Measurements from ENCODE around the gene SNAPC4.

The SNAPC4 gene, protein sequence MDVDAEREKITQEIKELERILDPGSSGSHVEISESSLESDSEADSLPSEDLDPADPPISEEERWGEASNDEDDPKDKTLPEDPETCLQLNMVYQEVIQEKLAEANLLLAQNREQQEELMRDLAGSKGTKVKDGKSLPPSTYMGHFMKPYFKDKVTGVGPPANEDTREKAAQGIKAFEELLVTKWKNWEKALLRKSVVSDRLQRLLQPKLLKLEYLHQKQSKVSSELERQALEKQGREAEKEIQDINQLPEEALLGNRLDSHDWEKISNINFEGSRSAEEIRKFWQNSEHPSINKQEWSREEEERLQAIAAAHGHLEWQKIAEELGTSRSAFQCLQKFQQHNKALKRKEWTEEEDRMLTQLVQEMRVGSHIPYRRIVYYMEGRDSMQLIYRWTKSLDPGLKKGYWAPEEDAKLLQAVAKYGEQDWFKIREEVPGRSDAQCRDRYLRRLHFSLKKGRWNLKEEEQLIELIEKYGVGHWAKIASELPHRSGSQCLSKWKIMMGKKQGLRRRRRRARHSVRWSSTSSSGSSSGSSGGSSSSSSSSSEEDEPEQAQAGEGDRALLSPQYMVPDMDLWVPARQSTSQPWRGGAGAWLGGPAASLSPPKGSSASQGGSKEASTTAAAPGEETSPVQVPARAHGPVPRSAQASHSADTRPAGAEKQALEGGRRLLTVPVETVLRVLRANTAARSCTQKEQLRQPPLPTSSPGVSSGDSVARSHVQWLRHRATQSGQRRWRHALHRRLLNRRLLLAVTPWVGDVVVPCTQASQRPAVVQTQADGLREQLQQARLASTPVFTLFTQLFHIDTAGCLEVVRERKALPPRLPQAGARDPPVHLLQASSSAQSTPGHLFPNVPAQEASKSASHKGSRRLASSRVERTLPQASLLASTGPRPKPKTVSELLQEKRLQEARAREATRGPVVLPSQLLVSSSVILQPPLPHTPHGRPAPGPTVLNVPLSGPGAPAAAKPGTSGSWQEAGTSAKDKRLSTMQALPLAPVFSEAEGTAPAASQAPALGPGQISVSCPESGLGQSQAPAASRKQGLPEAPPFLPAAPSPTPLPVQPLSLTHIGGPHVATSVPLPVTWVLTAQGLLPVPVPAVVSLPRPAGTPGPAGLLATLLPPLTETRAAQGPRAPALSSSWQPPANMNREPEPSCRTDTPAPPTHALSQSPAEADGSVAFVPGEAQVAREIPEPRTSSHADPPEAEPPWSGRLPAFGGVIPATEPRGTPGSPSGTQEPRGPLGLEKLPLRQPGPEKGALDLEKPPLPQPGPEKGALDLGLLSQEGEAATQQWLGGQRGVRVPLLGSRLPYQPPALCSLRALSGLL (N-terminal part only)
- total RNA-seq = 25.2 to 96.1 (median 49.1) reads per million in 9 experiments

DNA sequence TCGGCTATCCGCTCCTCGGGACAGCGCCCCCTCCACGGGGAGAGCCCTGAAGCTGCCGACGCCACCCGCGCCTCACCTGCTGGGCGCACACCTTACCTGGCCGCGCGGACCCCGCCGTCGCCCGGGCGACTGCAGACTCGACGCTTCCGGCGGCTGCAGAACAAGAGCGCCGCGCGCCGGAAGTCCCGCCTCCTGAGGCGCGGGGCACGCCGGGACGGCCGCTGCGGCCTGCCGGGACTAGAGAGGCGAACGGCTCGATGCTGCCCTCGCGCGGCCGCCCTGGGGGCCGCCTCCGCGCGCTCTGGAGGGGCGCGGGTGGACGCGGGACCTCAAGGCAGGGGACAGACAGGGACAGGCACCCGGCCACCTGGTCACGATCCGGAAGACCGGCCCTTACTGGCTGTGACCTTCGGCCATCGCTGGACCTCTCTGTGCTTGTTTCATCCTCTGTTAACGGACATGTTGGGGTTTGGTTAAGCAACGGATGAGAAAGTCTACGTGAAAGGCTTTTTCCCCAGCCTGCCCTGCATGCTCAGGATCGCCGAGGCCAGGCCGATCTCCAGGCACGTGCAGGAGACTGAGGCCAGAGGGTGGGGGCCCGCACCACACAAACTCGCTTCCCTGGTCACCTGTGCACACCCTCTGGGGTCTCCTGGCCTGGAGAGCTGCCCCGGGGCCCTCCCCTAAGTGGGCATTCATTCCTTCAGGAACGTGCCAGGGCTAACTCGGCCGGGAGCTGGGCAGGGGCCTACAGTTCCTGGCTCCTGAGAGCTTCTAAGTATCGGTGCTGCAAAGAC, at the start of gene SNAPC4:
SNAPC4 (minus strand) TSS at position 133 of the 797 bp plus-strand sequence. CDS start 1,742 bp downstream, outside the sequence.
- Mint-ChIP-seq H3K4me3 (peak within 1 kb of the TSS; percentile 78 to 85), H3K9me3 (no peaks in the 10 kb centered on the region), H3K4me1 (ENCODE audit: low read depth in 2 of 2) (peaks cover 25 to 44% of the 10 kb centered on the region in 2 donors), H3K27me3 (no peaks in the 10 kb centered on the region), H3K36me3 (ENCODE audit: insufficient read depth) (peaks cover 46% of the 10 kb centered on the region), H3K27ac (peak within 1 kb of the TSS; percentile 31 to 90)
- ATAC-seq (replicated peaks) = peak; percentile 61
- peak; percentile 77 to 86 (median 81) for DNase-seq

DNA sequence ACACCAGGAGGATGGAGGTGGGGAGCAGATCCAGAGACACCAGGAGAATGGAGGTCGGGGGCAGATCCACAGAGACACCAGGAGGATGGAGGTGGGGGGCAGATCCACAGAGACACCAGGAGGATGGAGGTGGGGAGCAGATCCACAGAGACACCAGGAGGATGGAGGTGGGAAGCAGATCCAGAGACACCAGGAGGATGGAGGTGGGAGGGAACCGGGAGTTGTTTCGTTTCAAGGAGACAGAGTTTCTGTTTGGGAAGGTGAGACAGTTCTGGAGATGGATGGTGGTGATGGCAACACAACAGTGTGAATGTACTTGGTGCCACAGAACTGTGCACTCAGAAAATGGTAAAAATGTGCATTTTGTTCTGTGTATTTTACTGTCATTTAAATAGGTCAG, 48.7 kb upstream of the SNAPC4 start:
- H3K4me3 Mint-ChIP-seq = no peak overlapping the region
- ATAC-seq (replicated peaks) = no peak
- H3K27me3 Mint-ChIP-seq = no peaks in the 10 kb centered on the region
- H3K4me1 Mint-ChIP-seq (ENCODE audit: low read depth in 2 of 2) = no peaks in the 10 kb centered on the region
- H3K36me3 Mint-ChIP-seq (ENCODE audit: insufficient read depth) = peaks cover 88% of the 10 kb centered on the region
- DNase-seq = no peak
- no peaks in the 10 kb centered on the region for H3K9me3 Mint-ChIP-seq
- H3K27ac Mint-ChIP-seq = no peak overlapping the region

DNA sequence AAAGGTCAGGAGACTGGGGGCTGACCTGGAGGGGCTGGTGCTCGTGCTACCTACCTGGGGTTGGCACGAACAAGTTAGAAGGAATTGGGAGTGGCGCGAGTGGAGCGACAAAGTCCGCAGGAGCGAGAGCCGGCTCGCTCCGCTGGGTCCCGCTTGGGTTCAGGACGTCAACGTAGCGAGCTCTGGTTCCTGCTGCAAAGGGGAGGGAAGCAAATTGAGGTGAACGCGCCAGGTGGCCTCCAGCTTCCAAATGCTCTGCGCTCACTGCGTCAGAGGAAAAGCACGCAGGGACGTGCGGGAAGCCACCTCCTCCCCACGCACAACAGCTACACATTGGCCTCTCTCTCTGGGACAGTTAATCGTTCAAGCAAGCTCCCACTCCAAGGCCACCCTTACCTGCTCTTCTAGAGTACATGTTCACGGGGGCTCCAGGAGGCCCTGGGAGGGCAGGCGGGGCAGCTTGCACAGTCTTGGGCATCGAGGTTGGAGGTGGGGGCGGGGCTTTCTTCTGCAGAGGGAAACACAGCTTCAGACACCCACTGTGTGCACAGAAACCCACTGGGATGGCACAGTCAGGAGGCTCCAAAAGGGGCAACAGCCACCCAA, 47.3 kb upstream of the SNAPC4 start:
- no peaks in the 10 kb centered on the region for H3K9me3 Mint-ChIP-seq
- H3K27me3 Mint-ChIP-seq = no peaks in the 10 kb centered on the region
- DNase-seq (no peak), ATAC-seq (replicated peaks) (no peak)
- H3K4me3 Mint-ChIP-seq = no peak overlapping the region
- H3K36me3 Mint-ChIP-seq (ENCODE audit: insufficient read depth) = peaks cover 84% of the 10 kb centered on the region
- H3K27ac Mint-ChIP-seq = no peak overlapping the region
- no peaks in the 10 kb centered on the region for H3K4me1 Mint-ChIP-seq (ENCODE audit: low read depth in 2 of 2)

DNA sequence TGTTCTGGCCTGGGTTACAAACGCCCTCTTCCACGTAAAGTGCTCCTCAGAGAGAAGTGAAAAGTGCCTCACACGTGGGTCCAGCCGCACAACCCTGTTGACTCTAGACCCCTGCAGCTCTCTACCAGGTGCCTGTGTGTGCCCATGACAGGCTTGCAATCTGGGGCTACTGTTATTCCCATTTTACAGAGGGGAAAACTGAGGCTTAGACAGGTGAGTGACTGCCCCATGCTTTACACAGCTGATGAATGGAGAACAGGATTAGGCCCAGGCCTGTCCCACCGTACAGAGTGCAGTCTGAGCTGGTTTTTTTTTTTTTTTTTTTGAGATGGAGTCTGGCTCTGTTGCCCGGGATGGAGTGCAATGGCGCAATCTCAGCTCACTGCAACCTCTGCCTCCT, 45.8 kb upstream of the SNAPC4 start:
- DNase-seq (no peak), ATAC-seq (replicated peaks) (no peak)
- Mint-ChIP-seq H3K4me1 (ENCODE audit: low read depth in 2 of 2) (no peaks in the 10 kb centered on the region), H3K27ac (no peak overlapping the region), H3K9me3 (no peaks in the 10 kb centered on the region), H3K4me3 (no peak overlapping the region), H3K27me3 (no peaks in the 10 kb centered on the region), H3K36me3 (ENCODE audit: insufficient read depth) (peaks cover 79% of the 10 kb centered on the region)

DNA sequence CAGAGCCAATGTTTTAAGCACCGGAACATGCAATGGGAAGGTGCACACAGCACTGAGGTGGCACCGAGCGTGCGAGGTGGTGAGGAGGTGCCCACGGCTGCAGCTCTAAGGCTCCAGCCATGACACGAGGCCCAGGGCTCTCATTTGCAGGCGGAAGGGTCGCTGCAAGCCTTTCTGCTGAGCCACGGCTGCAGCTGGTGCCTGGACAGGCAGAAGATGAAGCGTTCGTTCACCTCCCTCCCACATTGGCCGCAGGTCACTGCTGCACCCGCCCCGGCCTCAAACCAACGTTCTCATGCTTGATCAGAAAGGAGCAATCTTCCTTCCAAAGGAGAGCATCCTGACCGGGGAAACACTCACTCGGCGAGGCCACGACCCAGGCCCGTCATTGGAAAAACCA, 44.1 kb upstream of the SNAPC4 start:
- no peaks in the 10 kb centered on the region for H3K27me3 Mint-ChIP-seq
- no peak overlapping the region for H3K27ac Mint-ChIP-seq
- no peak overlapping the region for H3K4me3 Mint-ChIP-seq
- no peaks in the 10 kb centered on the region for H3K4me1 Mint-ChIP-seq (ENCODE audit: low read depth in 2 of 2)
- DNase-seq (no peak), ATAC-seq (replicated peaks) (no peak)
- H3K9me3 Mint-ChIP-seq = no peaks in the 10 kb centered on the region
- peaks cover 76% of the 10 kb centered on the region for H3K36me3 Mint-ChIP-seq (ENCODE audit: insufficient read depth)

DNA sequence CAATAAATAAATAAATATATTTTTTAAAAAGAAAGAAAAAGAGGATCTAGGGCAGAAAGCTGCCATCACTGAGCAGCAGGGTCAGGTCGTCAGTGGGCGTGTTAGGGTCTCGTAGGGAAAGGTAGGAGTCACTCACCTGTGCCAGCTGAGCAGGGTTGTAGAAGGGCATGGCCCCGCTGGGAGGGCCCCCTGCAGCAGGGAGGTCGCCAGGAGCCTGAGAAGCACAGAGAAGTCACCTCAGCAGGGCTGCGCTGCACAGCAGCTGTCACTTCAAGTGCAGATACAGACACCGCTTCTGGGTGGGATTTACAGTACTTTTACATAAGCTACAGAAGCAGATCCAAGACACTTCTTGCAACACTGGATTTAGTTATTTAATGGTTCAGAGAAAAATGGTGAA, 43.7 kb upstream of the SNAPC4 start:
- H3K36me3 Mint-ChIP-seq (ENCODE audit: insufficient read depth) = peaks cover 76% of the 10 kb centered on the region
- H3K9me3 Mint-ChIP-seq = no peaks in the 10 kb centered on the region
- no peaks in the 10 kb centered on the region for H3K27me3 Mint-ChIP-seq
- no peaks in the 10 kb centered on the region for H3K4me1 Mint-ChIP-seq (ENCODE audit: low read depth in 2 of 2)
- DNase-seq (no peak), ATAC-seq (replicated peaks) (no peak)
- H3K4me3 Mint-ChIP-seq = no peak overlapping the region
- no peak overlapping the region for H3K27ac Mint-ChIP-seq

DNA sequence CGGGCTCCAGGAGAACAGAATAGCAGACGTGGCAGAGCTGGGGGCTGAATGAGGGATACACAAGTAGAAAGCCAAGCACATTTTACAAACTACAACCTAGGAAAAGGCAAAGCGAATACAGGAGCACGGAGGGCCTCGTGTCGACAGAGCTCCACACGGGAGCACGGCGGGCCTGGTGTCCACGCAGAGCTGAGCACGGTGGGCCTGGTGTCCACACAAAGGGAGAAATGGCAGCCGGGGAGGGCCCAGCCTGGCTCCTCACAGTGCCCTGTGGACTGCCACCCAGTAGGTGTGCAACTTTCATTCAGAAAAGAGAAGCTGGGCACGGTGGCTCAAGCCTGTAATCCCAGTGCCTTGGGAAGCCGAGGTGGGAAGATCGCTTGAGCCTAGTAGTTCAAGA, 43.1 kb upstream of the SNAPC4 start:
- H3K36me3 Mint-ChIP-seq (ENCODE audit: insufficient read depth) = peaks cover 74% of the 10 kb centered on the region
- H3K9me3 Mint-ChIP-seq = no peaks in the 10 kb centered on the region
- no peak for DNase-seq
- H3K4me3 Mint-ChIP-seq = no peak overlapping the region
- no peaks in the 10 kb centered on the region for H3K27me3 Mint-ChIP-seq
- H3K4me1 Mint-ChIP-seq (ENCODE audit: low read depth in 2 of 2) = peaks cover 4% of the 10 kb centered on the region in 2 donors
- peak overlapping the region in 1 of 2 donors; percentile 94 for H3K27ac Mint-ChIP-seq
- ATAC-seq (replicated peaks) = no peak

DNA sequence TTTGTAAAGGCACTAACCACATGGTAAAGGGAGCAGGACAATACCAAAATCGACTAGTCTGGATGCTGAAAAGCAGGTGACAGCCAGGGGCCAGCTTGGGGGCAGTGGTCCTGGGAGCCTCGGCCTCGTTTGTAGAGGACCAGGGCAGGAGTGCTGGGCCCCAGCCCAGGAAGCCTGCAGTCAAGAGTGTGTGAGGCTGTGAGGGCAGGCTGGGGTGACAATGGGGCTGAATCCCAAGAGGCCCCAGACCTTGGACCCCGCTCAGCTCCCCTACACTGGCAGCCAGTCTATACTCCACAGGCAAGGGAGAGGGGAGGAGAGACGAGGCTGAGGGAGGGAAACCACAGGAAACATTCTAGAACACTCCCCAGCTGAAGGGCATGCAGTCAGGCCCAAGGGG, 42.3 kb upstream of the SNAPC4 start:
- DNase-seq (no peak), ATAC-seq (replicated peaks) (no peak)
- H3K4me1 Mint-ChIP-seq (ENCODE audit: low read depth in 2 of 2) = peaks cover 9 to 10% of the 10 kb centered on the region in 2 donors
- H3K36me3 Mint-ChIP-seq (ENCODE audit: insufficient read depth) = peaks cover 68% of the 10 kb centered on the region
- no peak overlapping the region for H3K4me3 Mint-ChIP-seq
- H3K9me3 Mint-ChIP-seq = no peaks in the 10 kb centered on the region
- no peaks in the 10 kb centered on the region for H3K27me3 Mint-ChIP-seq
- H3K27ac Mint-ChIP-seq = peak overlapping the region in 1 of 2 donors; percentile 94

DNA sequence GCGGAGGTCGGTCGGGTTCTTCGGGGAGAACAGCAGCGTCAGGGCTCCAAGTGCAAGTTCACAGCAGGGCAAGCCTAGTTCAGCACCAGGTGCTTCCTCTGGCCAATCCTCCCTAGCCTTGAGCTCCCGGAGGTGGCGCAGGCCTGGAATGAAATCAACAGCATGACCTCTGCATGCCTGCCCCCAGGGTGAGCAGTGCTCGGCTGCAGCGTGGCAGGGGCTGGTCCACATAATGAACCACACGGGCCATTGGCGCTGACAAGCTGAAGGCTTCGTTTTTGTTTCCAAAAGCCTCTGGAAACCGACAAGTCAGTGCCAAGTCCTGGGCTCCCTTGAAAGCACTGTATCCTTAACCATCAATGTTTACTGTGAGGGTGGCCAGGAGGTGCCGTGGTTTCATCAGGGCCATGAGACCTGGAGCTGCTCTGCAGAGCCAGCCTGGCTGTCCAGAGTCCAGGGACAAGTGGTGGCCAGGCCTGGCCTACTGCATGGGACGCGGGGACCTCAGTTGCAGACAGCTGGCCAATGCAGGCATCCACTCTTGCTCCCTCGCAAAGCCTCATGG, 41.8 kb upstream of the SNAPC4 start:
- DNase-seq (no peak), ATAC-seq (replicated peaks) (no peak)
- H3K4me3 Mint-ChIP-seq = no peak overlapping the region
- no peaks in the 10 kb centered on the region for H3K27me3 Mint-ChIP-seq
- peak overlapping the region in 1 of 2 donors; percentile 32 for H3K27ac Mint-ChIP-seq
- H3K9me3 Mint-ChIP-seq = no peaks in the 10 kb centered on the region
- H3K4me1 Mint-ChIP-seq (ENCODE audit: low read depth in 2 of 2) = peaks cover 14 to 15% of the 10 kb centered on the region in 2 donors
- H3K36me3 Mint-ChIP-seq (ENCODE audit: insufficient read depth) = peaks cover 63% of the 10 kb centered on the region

DNA sequence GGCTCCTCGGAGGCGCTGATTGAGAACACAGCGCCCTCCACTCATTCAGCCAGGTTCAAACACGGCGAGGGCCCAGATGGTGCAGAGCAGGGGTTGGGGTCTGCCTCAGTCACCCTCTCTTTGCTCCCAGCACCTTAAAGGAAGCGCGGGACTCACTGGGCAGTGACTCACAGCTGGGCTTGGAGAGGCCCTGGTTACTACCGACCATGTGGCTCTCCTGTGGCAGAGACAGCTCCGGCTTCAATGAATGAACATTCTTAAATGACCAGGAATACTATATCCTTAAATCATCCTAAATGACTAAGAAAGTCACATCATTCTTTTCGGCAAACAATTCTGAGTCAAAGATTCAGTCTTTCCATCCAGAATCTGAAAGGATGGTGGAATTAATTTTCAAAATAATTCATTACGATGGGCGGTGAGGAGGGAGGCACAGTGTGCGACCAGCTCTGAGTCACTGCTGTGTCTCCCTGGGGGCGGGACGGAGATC, 41.3 kb upstream of the SNAPC4 start:
- peaks cover 60% of the 10 kb centered on the region for H3K36me3 Mint-ChIP-seq (ENCODE audit: insufficient read depth)
- peak overlapping the region; percentile 46 to 67 for H3K4me3 Mint-ChIP-seq
- peak overlapping the region in 1 of 2 donors; percentile 32 for H3K27ac Mint-ChIP-seq
- H3K9me3 Mint-ChIP-seq = no peaks in the 10 kb centered on the region
- H3K4me1 Mint-ChIP-seq (ENCODE audit: low read depth in 2 of 2) = peaks cover 18 to 20% of the 10 kb centered on the region in 2 donors
- ATAC-seq (replicated peaks) (no peak), DNase-seq (no peak)
- H3K27me3 Mint-ChIP-seq = no peaks in the 10 kb centered on the region

DNA sequence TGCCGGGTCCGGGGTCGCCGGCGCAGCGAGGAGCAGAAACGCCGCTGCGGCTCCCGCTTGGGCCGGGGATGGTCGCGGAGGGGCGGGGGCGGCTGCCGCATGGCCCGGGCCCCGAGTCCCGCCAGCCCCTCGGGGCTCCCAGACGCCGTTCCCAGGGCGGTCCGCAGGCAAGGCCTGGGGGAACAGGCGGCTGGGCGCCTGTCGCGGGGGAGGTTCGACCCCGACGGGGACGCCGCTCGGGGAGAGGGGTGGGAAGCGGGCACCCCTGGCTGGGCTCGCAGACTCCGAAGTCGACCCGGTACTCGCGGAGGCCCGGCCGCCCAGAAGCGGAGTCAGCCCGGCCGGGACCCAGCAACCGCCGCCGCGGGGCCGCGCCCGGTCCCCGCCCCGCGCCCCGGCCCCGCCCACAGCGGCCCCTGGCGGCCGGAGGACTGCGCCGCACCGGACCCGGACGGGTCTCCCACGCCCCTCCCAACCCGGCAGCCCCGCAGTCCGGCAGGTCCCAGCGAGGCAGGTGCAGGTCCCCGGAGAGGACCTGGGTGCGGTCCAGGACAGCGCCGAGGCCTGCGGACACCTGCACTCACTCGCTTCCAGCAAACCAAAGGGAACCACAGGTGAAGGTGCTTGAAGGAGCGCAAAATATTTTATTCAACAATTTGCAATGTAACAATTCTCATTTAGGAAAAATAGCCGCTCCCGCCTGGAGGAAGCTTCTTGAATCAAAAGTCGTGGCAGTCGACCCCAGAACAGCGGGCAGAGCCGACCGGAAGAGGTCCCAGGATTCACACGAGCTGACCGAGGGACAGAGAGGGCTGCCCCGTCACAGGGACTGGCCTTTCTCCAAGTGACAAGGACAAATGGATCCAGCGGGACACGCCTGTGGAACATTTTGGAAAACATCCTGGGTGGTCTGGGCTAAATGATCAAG, 39.8 kb upstream of the SNAPC4 start, which contains the start of gene INPP5E:
INPP5E (minus strand) TSS at position 365 of the 928 bp plus-strand sequence. CDS start 426 bp downstream, outside the sequence.
- H3K36me3 Mint-ChIP-seq (ENCODE audit: insufficient read depth) = peaks cover 45% of the 10 kb centered on the region

More for the DNA sequence above, 39.8 kb upstream of the SNAPC4 start, which contains the start of gene INPP5E:
- Mint-ChIP-seq H3K27ac (peak within 1 kb of the TSS; percentile 86 to 91), H3K4me3 (peak within 1 kb of the TSS; percentile 82 to 84), H3K4me1 (ENCODE audit: low read depth in 2 of 2) (peaks cover 23 to 27% of the 10 kb centered on the region in 2 donors), H3K9me3 (no peaks in the 10 kb centered on the region), H3K27me3 (no peaks in the 10 kb centered on the region)
- ATAC-seq (replicated peaks) (peak; percentile 84), DNase-seq (peak; percentile 82 to 89 (median 89))

Data from effector memory CD8-positive, alpha-beta T cell (primary cell).